ENCODE results near the gene VGLL2. TPM values are rescaled to one million over a fixed set of nuclear protein-coding genes. Genes with fewer than 3 reads are reported as not detected.
A peak's percentile ranks its signal among the peaks of the same experiment; 100 is the strongest.

VGLL2 gene, protein sequence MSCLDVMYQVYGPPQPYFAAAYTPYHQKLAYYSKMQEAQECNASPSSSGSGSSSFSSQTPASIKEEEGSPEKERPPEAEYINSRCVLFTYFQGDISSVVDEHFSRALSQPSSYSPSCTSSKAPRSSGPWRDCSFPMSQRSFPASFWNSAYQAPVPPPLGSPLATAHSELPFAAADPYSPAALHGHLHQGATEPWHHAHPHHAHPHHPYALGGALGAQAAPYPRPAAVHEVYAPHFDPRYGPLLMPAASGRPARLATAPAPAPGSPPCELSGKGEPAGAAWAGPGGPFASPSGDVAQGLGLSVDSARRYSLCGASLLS
- total RNA-seq (2021) (0.11 TPM in 1 of 3 replicates, not detected in the others), Bru-seq, nascent RNA (percentile 15 among the genes with signal in this experiment)
- long read RNA-seq, experiment 1, partial matches to known transcripts: 0 of 1 reads
- long read RNA-seq, experiment 1, other reads (novel, unspliced or antisense): 1 of 1 reads
- long read RNA-seq, experiment 2: 0 reads
- long read RNA-seq, experiment 3: 0 reads

DNA sequence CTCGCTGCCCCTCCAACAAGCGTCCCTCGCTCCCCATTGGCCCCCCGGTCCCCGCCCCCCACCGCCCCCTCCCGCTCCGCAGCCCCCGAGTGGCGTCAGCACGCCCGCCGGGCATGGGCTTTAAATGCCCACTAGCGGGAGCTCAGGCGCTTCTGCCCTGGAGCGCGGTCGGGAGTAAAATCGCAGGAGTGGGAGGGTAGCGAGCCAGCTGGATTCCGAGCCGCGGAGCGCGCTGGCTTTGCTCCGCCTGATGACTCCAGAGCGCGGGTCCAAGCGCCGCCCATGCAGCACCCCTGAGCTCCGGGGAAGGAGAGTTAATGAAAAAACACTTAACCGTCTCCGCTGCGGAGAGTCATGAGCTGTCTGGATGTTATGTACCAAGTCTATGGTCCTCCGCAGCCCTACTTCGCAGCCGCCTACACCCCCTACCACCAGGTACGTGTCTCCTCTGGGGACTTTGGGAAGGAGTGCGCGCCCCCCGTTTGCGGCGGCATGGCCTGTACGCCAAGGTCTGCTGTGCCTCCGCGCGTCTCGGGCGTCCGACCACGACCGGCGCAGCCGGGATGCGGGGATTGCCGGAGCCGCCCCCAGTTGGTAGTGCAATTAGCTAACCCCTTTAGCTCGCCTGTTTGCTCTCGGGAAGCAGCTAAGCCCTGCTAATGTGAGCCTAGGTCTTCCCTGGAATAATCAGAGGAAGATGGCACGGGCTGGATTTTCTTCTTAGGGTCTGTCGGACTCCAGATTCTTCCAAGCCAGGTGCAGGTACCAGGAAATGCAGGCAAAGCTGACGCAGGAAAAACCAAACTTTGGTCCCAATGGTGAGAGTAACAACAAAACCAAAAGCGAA, at the start of gene VGLL2:
Gene VGLL2 (plus strand): TSS at position 149 of the 847 bp plus-strand sequence. CDS start 206 bp downstream, at position 355.
- no peaks in the 10 kb centered on the region for H3K9me3 Mint-ChIP-seq
- POLR2A ChIA-PET: interaction anchor here (1.1 kb wide), 1 partner anchor 71 kb away, joined by 3 read pairs; no protein-coding TSS in a partner anchor
- ATAC-seq (peak; percentile 45), DNase-seq (ENCODE audit: low spot score) (peak; percentile 68)
- CTCF ChIA-PET: interaction anchor here (1.0 to 2.0 kb wide), 10 partner anchors 9 to 323 kb away, joined by 3 to 7 read pairs (median 3); no protein-coding TSS in a partner anchor
- peaks cover 43% of the 10 kb centered on the region for H3K4me1 Mint-ChIP-seq
- TF ChIP-seq, protein P1, sequence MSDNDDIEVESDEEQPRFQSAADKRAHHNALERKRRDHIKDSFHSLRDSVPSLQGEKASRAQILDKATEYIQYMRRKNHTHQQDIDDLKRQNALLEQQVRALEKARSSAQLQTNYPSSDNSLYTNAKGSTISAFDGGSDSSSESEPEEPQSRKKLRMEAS (CRISPR knock-in tag; IDR thresholded peaks at IDR 0.05): 0 out of 2 replicates have a peak, but pooled peaks have one; percentile 44
- TF ChIP-seq, protein P2, sequence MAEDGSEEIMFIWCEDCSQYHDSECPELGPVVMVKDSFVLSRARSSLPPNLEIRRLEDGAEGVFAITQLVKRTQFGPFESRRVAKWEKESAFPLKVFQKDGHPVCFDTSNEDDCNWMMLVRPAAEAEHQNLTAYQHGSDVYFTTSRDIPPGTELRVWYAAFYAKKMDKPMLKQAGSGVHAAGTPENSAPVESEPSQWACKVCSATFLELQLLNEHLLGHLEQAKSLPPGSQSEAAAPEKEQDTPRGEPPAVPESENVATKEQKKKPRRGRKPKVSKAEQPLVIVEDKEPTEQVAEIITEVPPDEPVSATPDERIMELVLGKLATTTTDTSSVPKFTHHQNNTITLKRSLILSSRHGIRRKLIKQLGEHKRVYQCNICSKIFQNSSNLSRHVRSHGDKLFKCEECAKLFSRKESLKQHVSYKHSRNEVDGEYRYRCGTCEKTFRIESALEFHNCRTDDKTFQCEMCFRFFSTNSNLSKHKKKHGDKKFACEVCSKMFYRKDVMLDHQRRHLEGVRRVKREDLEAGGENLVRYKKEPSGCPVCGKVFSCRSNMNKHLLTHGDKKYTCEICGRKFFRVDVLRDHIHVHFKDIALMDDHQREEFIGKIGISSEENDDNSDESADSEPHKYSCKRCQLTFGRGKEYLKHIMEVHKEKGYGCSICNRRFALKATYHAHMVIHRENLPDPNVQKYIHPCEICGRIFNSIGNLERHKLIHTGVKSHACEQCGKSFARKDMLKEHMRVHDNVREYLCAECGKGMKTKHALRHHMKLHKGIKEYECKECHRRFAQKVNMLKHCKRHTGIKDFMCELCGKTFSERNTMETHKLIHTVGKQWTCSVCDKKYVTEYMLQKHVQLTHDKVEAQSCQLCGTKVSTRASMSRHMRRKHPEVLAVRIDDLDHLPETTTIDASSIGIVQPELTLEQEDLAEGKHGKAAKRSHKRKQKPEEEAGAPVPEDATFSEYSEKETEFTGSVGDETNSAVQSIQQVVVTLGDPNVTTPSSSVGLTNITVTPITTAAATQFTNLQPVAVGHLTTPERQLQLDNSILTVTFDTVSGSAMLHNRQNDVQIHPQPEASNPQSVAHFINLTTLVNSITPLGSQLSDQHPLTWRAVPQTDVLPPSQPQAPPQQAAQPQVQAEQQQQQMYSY (CRISPR knock-in tag; IDR thresholded peaks at IDR 0.05): no peak
- TF ChIP-seq HMGA2 (CRISPR knock-in tag; IDR thresholded peaks at IDR 0.05): no peak
- no peak for TF ChIP-seq SOX15 (CRISPR knock-in tag; IDR thresholded peaks at IDR 0.05)
- TF ChIP-seq, protein P3, sequence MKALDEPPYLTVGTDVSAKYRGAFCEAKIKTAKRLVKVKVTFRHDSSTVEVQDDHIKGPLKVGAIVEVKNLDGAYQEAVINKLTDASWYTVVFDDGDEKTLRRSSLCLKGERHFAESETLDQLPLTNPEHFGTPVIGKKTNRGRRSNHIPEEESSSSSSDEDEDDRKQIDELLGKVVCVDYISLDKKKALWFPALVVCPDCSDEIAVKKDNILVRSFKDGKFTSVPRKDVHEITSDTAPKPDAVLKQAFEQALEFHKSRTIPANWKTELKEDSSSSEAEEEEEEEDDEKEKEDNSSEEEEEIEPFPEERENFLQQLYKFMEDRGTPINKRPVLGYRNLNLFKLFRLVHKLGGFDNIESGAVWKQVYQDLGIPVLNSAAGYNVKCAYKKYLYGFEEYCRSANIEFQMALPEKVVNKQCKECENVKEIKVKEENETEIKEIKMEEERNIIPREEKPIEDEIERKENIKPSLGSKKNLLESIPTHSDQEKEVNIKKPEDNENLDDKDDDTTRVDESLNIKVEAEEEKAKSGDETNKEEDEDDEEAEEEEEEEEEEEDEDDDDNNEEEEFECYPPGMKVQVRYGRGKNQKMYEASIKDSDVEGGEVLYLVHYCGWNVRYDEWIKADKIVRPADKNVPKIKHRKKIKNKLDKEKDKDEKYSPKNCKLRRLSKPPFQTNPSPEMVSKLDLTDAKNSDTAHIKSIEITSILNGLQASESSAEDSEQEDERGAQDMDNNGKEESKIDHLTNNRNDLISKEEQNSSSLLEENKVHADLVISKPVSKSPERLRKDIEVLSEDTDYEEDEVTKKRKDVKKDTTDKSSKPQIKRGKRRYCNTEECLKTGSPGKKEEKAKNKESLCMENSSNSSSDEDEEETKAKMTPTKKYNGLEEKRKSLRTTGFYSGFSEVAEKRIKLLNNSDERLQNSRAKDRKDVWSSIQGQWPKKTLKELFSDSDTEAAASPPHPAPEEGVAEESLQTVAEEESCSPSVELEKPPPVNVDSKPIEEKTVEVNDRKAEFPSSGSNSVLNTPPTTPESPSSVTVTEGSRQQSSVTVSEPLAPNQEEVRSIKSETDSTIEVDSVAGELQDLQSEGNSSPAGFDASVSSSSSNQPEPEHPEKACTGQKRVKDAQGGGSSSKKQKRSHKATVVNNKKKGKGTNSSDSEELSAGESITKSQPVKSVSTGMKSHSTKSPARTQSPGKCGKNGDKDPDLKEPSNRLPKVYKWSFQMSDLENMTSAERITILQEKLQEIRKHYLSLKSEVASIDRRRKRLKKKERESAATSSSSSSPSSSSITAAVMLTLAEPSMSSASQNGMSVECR (CRISPR knock-in tag; IDR thresholded peaks at IDR 0.05; ENCODE audit: borderline replicate concordance): peak; percentile 66; the same call in 1 of the 2 replicates
- no peak for TF ChIP-seq CREM (CRISPR knock-in tag; IDR thresholded peaks at IDR 0.05)
- TF ChIP-seq, protein P4, sequence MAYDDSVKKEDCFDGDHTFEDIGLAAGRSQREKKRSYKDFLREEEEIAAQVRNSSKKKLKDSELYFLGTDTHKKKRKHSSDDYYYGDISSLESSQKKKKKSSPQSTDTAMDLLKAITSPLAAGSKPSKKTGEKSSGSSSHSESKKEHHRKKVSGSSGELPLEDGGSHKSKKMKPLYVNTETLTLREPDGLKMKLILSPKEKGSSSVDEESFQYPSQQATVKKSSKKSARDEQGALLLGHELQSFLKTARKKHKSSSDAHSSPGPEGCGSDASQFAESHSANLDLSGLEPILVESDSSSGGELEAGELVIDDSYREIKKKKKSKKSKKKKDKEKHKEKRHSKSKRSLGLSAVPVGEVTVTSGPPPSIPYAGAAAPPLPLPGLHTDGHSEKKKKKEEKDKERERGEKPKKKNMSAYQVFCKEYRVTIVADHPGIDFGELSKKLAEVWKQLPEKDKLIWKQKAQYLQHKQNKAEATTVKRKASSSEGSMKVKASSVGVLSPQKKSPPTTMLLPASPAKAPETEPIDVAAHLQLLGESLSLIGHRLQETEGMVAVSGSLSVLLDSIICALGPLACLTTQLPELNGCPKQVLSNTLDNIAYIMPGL (CRISPR knock-in tag; IDR thresholded peaks at IDR 0.05): no peak
- no peak for TF ChIP-seq FOXJ3 (CRISPR knock-in tag; IDR thresholded peaks at IDR 0.05; ENCODE audit: borderline replicate concordance)
- peak within 1 kb of the TSS; percentile 86 for H3K4me3 Mint-ChIP-seq
- H3K36me3 Mint-ChIP-seq: no peaks in the 10 kb centered on the region
- H3K27me3 Mint-ChIP-seq (ENCODE audit: low read depth): peaks cover 100% of the 10 kb centered on the region
- no peak within 1 kb of the TSS for H3K27ac Mint-ChIP-seq

DNA sequence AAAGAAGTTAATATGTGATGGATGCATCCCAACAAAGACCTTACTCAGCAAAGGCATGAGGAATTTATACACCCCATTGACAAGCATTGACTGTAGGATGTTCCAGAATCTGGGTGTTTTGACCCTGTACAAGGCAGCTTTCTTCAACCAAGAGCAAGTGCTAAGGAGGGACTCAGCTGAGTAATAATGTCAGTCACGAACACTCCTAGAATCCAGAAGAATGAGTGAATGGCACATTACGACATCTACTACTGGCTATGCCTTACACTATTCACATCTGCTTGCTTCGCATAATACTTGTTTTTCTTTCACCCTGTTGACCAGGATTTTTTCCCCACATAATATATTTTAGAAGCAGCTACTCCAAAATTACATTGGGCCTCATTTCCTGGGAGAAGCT, 42.5 kb upstream of the VGLL2 start:
- peaks cover 8% of the 10 kb centered on the region for H3K4me1 Mint-ChIP-seq
- no peaks in the 10 kb centered on the region for H3K27me3 Mint-ChIP-seq (ENCODE audit: low read depth)
- POLR2A ChIA-PET: no interaction called here
- DNase-seq (ENCODE audit: low spot score) (no peak), ATAC-seq (no peak)
- no peaks in the 10 kb centered on the region for H3K9me3 Mint-ChIP-seq
- no peak overlapping the region for H3K4me3 Mint-ChIP-seq
- H3K27ac Mint-ChIP-seq: no peak overlapping the region
- TF ChIP-seq NR1H2 (CRISPR knock-in tag; IDR thresholded peaks at IDR 0.05) (no peak), NFATC4 (CRISPR knock-in tag; IDR thresholded peaks at IDR 0.05) (no peak)
- TF ChIP-seq, protein P5, sequence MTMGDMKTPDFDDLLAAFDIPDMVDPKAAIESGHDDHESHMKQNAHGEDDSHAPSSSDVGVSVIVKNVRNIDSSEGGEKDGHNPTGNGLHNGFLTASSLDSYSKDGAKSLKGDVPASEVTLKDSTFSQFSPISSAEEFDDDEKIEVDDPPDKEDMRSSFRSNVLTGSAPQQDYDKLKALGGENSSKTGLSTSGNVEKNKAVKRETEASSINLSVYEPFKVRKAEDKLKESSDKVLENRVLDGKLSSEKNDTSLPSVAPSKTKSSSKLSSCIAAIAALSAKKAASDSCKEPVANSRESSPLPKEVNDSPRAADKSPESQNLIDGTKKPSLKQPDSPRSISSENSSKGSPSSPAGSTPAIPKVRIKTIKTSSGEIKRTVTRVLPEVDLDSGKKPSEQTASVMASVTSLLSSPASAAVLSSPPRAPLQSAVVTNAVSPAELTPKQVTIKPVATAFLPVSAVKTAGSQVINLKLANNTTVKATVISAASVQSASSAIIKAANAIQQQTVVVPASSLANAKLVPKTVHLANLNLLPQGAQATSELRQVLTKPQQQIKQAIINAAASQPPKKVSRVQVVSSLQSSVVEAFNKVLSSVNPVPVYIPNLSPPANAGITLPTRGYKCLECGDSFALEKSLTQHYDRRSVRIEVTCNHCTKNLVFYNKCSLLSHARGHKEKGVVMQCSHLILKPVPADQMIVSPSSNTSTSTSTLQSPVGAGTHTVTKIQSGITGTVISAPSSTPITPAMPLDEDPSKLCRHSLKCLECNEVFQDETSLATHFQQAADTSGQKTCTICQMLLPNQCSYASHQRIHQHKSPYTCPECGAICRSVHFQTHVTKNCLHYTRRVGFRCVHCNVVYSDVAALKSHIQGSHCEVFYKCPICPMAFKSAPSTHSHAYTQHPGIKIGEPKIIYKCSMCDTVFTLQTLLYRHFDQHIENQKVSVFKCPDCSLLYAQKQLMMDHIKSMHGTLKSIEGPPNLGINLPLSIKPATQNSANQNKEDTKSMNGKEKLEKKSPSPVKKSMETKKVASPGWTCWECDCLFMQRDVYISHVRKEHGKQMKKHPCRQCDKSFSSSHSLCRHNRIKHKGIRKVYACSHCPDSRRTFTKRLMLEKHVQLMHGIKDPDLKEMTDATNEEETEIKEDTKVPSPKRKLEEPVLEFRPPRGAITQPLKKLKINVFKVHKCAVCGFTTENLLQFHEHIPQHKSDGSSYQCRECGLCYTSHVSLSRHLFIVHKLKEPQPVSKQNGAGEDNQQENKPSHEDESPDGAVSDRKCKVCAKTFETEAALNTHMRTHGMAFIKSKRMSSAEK (CRISPR knock-in tag; IDR thresholded peaks at IDR 0.05; ENCODE audit: borderline replicate concordance): no peak
- TF ChIP-seq, protein P6, sequence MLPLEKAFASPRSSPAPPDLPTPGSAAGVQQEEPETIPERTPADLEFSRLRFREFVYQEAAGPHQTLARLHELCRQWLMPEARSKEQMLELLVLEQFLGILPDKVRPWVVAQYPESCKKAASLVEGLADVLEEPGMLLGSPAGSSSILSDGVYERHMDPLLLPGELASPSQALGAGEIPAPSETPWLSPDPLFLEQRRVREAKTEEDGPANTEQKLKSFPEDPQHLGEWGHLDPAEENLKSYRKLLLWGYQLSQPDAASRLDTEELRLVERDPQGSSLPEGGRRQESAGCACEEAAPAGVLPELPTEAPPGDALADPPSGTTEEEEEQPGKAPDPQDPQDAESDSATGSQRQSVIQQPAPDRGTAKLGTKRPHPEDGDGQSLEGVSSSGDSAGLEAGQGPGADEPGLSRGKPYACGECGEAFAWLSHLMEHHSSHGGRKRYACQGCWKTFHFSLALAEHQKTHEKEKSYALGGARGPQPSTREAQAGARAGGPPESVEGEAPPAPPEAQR (CRISPR knock-in tag; IDR thresholded peaks at IDR 0.05): no peak
- CTCF ChIA-PET: no interaction called here
- no peaks in the 10 kb centered on the region for H3K36me3 Mint-ChIP-seq

All from WTC11 (cell line).